K562 (cell line): ENCODE measurements around the gene MSL2. TPM values are rescaled to one million over a fixed set of nuclear protein-coding genes. Genes with fewer than 3 reads are reported as not detected.

Source experiments
- BHLHE40 ChIP-seq: IDR thresholded peaks from 2 replicates; pipeline ENCODE4 v1.6.1; 2011; ENCODE audit warnings: low read length, improper control_type of control experiment
- CEBPB ChIP-seq: fragments of 450-650 bp; IDR thresholded peaks from 2 replicates; pipeline ENCODE4 v1.6.1; 2016; ENCODE audit warnings: missing genetic modification characterization, missing compliant biosample characterization
- SPI1 ChIP-seq: IDR thresholded peaks from 2 replicates; pipeline ENCODE4 v1.6.1; 2011; ENCODE audit warnings: low read depth, low read length, control low read depth, borderline replicate concordance
- YY1 ChIP-seq, 3 experiments: IDR thresholded peaks; 2 replicates each; pipeline ENCODE4 v1.6.1; 2011; ENCODE audit warnings: low read length in 2 of 3, mild to moderate bottlenecking in 2 of 3, moderate library complexity in 2 of 3, borderline replicate concordance in 1 of 3, control low read depth in 1 of 3, low read depth in 1 of 3; ENCODE audit not compliant: insufficient read depth in 3 of 3, insufficient replicate concordance in 2 of 3, control insufficient read depth in 1 of 3, insufficient read length in 1 of 3; ENCODE audit errors: extremely low read depth in 1 of 3
- ZNF121 ChIP-seq: sonication (generic); formaldehyde crosslinking; conservative IDR thresholded peaks from 2 replicates; pipeline ENCODE4 v1.8.0; 2022; ENCODE audit warnings: missing genetic modification reagents
- ZNF316 ChIP-seq: fragments of 450-650 bp; IDR thresholded peaks from 2 replicates; pipeline ENCODE4 v1.6.1; 2016
- ZNF561 ChIP-seq: fragments of 450-650 bp; formaldehyde crosslinking; conservative IDR thresholded peaks from 2 replicates; pipeline ENCODE4 v1.4.0; 2020; ENCODE audit warnings: mild to moderate bottlenecking, moderate library complexity
- polyA plus RNA-seq, 8 experiments: library from polyadenylated mRNA; depleted of rRNA in 4 of 8; stranded (reverse) in 5 of 8; unstranded in 3 of 8; fragments of >200 nt; fragmentation: Nextera tagmentation in 2 of 8; fragmentation: Illumina TruSeq in 1 of 8; extraction: Ambion mirVana in 2 of 8; extraction: Trizol in 1 of 8; gene quantifications; 2 replicates each; pipeline versions ENCODE4 v1.2.1 to v1.2.3, GENCODE V29; 2011 to 2014; ENCODE audit warnings: inconsistent platforms in 1 of 8, missing spikeins in 1 of 8
- total RNA-seq, 7 experiments: library from RNA; depleted of rRNA in 6 of 7; stranded (reverse); fragments of >200 nt in 6 of 7; fragmentation: Illumina TruSeq in 2 of 7; extraction: Trizol in 2 of 7; gene quantifications; 2 replicates each; pipeline versions ENCODE4 v1.2.1 to v1.2.3, GENCODE V29; 2011 to 2021; ENCODE audit warnings: low replicate concordance in 1 of 7
- TF ChIP-seq, protein P1 (sequence below), 2 experiments: fragments of 450-650 bp in 1 of 2; sonication (generic) in 1 of 2; formaldehyde crosslinking in 1 of 2; IDR thresholded peaks; 2 replicates each; pipeline versions ENCODE4 v1.7.1 to v1.9.0; 2016 to 2022; ENCODE audit warnings: inconsistent platforms in 1 of 2, mild to moderate bottlenecking in 1 of 2, missing genetic modification reagents in 1 of 2
- TF ChIP-seq, protein P2 (sequence below): fragments of 450-650 bp; IDR thresholded peaks from 2 replicates; pipeline ENCODE4 v1.6.1; 2016; ENCODE audit warnings: low read depth

The MSL2 gene
- total and polyA plus RNA-seq, 9 of the 15 experiments (the other 6 are each of a cell fraction or from before 2014, with no cell fraction given) = 1.9 to 19.9 (median 9.1) TPM

DNA sequence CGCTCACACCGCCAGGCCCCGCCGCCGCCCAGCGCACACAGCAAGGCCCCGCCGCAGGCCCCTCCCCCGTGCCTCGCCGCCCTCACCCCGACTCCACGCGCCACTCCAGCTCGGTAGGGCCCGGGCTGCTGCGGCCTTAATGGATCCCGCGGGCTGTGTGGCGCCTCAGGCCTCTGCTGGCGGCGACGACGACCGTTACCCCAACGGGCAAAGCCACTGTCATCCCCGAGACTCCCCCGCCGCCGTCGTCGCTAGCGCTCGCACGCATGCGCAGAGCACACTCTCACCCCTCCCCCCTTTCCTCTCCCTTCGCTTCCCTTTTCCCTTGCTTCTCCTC is at the start of gene MSL2 (continued):
- TF ChIP-seq, protein P1, sequence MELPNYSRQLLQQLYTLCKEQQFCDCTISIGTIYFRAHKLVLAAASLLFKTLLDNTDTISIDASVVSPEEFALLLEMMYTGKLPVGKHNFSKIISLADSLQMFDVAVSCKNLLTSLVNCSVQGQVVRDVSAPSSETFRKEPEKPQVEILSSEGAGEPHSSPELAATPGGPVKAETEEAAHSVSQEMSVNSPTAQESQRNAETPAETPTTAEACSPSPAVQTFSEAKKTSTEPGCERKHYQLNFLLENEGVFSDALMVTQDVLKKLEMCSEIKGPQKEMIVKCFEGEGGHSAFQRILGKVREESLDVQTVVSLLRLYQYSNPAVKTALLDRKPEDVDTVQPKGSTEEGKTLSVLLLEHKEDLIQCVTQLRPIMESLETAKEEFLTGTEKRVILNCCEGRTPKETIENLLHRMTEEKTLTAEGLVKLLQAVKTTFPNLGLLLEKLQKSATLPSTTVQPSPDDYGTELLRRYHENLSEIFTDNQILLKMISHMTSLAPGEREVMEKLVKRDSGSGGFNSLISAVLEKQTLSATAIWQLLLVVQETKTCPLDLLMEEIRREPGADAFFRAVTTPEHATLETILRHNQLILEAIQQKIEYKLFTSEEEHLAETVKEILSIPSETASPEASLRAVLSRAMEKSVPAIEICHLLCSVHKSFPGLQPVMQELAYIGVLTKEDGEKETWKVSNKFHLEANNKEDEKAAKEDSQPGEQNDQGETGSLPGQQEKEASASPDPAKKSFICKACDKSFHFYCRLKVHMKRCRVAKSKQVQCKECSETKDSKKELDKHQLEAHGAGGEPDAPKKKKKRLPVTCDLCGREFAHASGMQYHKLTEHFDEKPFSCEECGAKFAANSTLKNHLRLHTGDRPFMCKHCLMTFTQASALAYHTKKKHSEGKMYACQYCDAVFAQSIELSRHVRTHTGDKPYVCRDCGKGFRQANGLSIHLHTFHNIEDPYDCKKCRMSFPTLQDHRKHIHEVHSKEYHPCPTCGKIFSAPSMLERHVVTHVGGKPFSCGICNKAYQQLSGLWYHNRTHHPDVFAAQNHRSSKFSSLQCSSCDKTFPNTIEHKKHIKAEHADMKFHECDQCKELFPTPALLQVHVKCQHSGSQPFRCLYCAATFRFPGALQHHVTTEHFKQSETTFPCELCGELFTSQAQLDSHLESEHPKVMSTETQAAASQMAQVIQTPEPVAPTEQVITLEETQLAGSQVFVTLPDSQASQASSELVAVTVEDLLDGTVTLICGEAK (IDR thresholded peaks at IDR 0.05) = no peak
- TF ChIP-seq, protein P1 (CRISPR knock-in tag; IDR thresholded peaks at IDR 0.05) = no peak
- TF ChIP-seq YY1 (IDR thresholded peaks at IDR 0.05; ENCODE audit: borderline replicate concordance in 1 of 3, control insufficient read depth in 1 of 3, extremely low read depth in 1 of 3, insufficient read depth in 3 of 3, insufficient read length in 1 of 3, insufficient replicate concordance in 2 of 3, low read depth in 1 of 3, low read length in 2 of 3) (no peak), BHLHE40 (no peak), SPI1 (peak; percentile 86), ZNF561 (CRISPR knock-in tag) (no peak), CEBPB (tag) (no peak), ZNF316 (no peak), ZNF121 (CRISPR knock-in tag) (no peak)
- TF ChIP-seq, protein P2, sequence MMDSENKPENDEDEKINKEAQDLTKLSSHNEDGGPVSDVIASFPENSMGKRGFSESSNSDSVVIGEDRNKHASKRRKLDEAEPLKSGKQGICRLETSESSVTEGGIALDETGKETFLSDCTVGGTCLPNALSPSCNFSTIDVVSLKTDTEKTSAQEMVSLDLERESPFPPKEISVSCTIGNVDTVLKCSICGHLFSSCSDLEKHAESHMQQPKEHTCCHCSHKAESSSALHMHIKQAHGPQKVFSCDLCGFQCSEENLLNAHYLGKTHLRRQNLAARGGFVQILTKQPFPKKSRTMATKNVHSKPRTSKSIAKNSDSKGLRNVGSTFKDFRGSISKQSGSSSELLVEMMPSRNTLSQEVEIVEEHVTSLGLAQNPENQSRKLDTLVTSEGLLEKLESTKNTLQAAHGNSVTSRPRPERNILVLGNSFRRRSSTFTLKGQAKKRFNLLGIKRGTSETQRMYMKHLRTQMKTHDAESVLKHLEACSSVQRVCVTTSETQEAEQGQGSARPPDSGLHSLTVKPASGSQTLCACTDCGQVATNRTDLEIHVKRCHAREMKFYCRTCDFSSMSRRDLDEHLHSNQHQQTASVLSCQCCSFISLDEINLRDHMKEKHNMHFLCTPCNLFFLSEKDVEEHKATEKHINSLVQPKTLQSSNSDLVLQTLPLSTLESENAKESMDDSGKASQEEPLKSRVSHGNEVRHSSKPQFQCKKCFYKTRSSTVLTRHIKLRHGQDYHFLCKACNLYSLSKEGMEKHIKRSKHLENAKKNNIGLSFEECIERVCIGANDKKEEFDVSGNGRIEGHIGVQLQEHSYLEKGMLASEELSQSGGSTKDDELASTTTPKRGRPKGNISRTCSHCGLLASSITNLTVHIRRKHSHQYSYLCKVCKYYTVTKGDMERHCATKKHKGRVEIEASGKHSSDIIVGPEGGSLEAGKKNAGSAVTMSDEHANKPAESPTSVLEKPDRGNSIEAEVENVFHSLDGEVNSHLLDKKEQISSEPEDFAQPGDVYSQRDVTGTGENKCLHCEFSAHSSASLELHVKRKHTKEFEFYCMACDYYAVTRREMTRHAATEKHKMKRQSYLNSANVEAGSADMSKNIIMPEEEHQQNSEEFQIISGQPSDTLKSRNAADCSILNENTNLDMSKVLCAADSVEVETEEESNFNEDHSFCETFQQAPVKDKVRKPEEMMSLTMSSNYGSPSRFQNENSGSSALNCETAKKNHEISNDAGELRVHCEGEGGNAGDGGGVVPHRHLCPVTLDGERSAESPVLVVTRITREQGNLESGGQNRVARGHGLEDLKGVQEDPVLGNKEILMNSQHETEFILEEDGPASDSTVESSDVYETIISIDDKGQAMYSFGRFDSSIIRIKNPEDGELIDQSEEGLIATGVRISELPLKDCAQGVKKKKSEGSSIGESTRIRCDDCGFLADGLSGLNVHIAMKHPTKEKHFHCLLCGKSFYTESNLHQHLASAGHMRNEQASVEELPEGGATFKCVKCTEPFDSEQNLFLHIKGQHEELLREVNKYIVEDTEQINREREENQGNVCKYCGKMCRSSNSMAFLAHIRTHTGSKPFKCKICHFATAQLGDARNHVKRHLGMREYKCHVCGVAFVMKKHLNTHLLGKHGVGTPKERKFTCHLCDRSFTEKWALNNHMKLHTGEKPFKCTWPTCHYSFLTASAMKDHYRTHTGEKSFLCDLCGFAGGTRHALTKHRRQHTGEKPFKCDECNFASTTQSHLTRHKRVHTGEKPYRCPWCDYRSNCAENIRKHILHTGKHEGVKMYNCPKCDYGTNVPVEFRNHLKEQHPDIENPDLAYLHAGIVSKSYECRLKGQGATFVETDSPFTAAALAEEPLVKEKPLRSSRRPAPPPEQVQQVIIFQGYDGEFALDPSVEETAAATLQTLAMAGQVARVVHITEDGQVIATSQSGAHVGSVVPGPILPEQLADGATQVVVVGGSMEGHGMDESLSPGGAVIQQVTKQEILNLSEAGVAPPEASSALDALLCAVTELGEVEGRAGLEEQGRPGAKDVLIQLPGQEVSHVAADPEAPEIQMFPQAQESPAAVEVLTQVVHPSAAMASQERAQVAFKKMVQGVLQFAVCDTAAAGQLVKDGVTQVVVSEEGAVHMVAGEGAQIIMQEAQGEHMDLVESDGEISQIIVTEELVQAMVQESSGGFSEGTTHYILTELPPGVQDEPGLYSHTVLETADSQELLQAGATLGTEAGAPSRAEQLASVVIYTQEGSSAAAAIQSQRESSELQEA = no peak
